ENCODE measurements around the gene ARFGAP3. TPM values are rescaled to one million over a fixed set of nuclear protein-coding genes. Genes with fewer than 3 reads are reported as not detected.
A peak's percentile ranks its signal among the peaks of the same experiment; 100 is the strongest.

Gene ARFGAP3
- polyA plus RNA-seq, 1 of the 3 experiments (the other 2 are of a cell fraction) = 12.6 TPM

- Histone ChIP-seq H3K9me2 (no peaks in the 10 kb centered on the region), H4K20me1 (ENCODE audit: insufficient read depth) (0 out of 2 replicates have a peak, but pooled peaks cover 3% of the 10 kb centered on the region), H2AFZ (ENCODE audit: low read depth) (no peak overlapping the region), H3K36me3 (replicated peaks in 1 of 2; ENCODE audit: control insufficient read depth in 1 of 2, insufficient read depth in 2 of 2, low read length in 1 of 2) (no peaks in the 10 kb centered on the region), H3K27ac (ENCODE audit: low read depth in 2 of 2, low read length in 1 of 2) (no peak overlapping the region), H3K4me2 (no peak overlapping the region), H3K9ac (no peak overlapping the region), H3K4me3 (ENCODE audit: low read depth in 2 of 2, low read length in 1 of 2) (no peak overlapping the region), H3K27me3 (ENCODE audit: insufficient read depth) (no peaks in the 10 kb centered on the region), H3F3A (replicated peaks; ENCODE audit: insufficient read depth) (no peaks in the 10 kb centered on the region), H3K4me1 (ENCODE audit: control insufficient read depth in 1 of 2, insufficient read depth in 2 of 2, low read depth in 1 of 2, low read length in 1 of 2) (peaks cover 0 to 5% of the 10 kb centered on the region in 2 experiments; a peak in 1 of 4 replicates), H3K9me3 (no peaks in the 10 kb centered on the region), H3K79me2 (ENCODE audit: insufficient read depth) (peaks cover 10% of the 10 kb centered on the region; the same call in 1 of the 2 replicates)
- POLR2A ChIA-PET = no interaction called here
- no peak for TF ChIP-seq GABPA (IDR thresholded peaks at IDR 0.05; ENCODE audit: low read depth)
- TF ChIP-seq EP300 (IDR thresholded peaks at IDR 0.05; ENCODE audit: borderline replicate concordance in 1 of 2, low read depth in 1 of 2, low read length in 1 of 2) = no peak
- TF ChIP-seq NFIC (IDR thresholded peaks at IDR 0.05; ENCODE audit: borderline replicate concordance) = no peak
- TF ChIP-seq, protein P1, sequence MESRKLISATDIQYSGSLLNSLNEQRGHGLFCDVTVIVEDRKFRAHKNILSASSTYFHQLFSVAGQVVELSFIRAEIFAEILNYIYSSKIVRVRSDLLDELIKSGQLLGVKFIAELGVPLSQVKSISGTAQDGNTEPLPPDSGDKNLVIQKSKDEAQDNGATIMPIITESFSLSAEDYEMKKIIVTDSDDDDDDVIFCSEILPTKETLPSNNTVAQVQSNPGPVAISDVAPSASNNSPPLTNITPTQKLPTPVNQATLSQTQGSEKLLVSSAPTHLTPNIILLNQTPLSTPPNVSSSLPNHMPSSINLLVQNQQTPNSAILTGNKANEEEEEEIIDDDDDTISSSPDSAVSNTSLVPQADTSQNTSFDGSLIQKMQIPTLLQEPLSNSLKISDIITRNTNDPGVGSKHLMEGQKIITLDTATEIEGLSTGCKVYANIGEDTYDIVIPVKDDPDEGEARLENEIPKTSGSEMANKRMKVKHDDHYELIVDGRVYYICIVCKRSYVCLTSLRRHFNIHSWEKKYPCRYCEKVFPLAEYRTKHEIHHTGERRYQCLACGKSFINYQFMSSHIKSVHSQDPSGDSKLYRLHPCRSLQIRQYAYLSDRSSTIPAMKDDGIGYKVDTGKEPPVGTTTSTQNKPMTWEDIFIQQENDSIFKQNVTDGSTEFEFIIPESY (IDR thresholded peaks at IDR 0.05; ENCODE audit: borderline replicate concordance, low read depth) = no peak
- CTCF ChIA-PET = interaction anchor here (1.2 kb wide), 1 partner anchor 129 kb away, joined by 3 read pairs; no protein-coding TSS in a partner anchor
- DNase-seq = peak; percentile 15
- 67% methylated on average over 3 of the region's 5 CpGs for WGBS (ENCODE audit: low lambda C conversion rate)
Observed at GRCh38 chr22:42905702-42906183, 48.7 kb upstream of the ARFGAP3 start.

DNA sequence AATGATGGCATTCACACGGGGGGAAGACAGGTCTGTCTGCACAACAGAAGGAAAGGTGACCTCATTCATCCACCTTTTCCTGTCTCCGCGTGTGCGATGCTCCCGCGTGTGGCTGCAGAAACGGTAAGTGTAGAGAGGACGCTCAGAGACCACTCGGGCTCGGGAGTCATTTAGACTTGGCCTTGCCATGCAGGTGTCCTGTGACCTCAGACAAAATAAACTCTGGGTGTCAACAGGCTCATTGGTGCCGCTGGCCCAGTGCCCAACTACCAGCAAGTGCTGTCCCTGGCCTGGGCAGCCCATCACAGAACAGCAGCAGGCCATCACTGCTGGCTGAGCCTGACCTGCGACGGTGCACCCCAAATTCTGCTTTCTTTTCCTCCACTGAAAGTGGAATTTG lies 48.1 kb upstream of the ARFGAP3 start:
- no peaks in the 10 kb centered on the region for H3K36me3 ChIP-seq (replicated peaks in 1 of 2; ENCODE audit: control insufficient read depth in 1 of 2, insufficient read depth in 2 of 2, low read length in 1 of 2)
- H3K27me3 ChIP-seq (ENCODE audit: insufficient read depth) = no peaks in the 10 kb centered on the region
- H4K20me1 ChIP-seq (ENCODE audit: insufficient read depth) = 0 out of 2 replicates have a peak, but pooled peaks cover 3% of the 10 kb centered on the region
- no peak for DNase-seq
- POLR2A ChIA-PET = no interaction called here
- H3K9me2 ChIP-seq = no peaks in the 10 kb centered on the region
- H2AFZ ChIP-seq (ENCODE audit: low read depth) = no peak overlapping the region
- peaks cover 10% of the 10 kb centered on the region; the same call in 1 of the 2 replicates for H3K79me2 ChIP-seq (ENCODE audit: insufficient read depth)
- TF ChIP-seq RFX5 (IDR thresholded peaks at IDR 0.05; ENCODE audit: low read length) (no peak), MXI1 (IDR thresholded peaks at IDR 0.05; ENCODE audit: low read depth, low read length) (no peak), IRF3 (IDR thresholded peaks at IDR 0.05; ENCODE audit: low read depth, low read length) (no peak), RXRA (IDR thresholded peaks at IDR 0.05; ENCODE audit: borderline replicate concordance, low read depth) (no peak), YY1 (IDR thresholded peaks at IDR 0.05; ENCODE audit: low read depth) (no peak), TCF12 (IDR thresholded peaks at IDR 0.05) (no peak), ELF1 (IDR thresholded peaks at IDR 0.05) (no peak), TAF1 (IDR thresholded peaks at IDR 0.05; ENCODE audit: borderline replicate concordance, low read depth, low read length) (no peak), GABPA (IDR thresholded peaks at IDR 0.05; ENCODE audit: low read depth) (no peak), NFIC (IDR thresholded peaks at IDR 0.05; ENCODE audit: borderline replicate concordance) (no peak), FOXM1 (IDR thresholded peaks at IDR 0.05; ENCODE audit: low read depth) (no peak), POLR2AphosphoS5 (IDR thresholded peaks at IDR 0.05; ENCODE audit: low read depth, low read length) (no peak)
- TF ChIP-seq, protein P2, sequence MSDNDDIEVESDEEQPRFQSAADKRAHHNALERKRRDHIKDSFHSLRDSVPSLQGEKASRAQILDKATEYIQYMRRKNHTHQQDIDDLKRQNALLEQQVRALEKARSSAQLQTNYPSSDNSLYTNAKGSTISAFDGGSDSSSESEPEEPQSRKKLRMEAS (IDR thresholded peaks at IDR 0.05; ENCODE audit: low read depth) = no peak
- TF ChIP-seq, protein P1 (IDR thresholded peaks at IDR 0.05; ENCODE audit: borderline replicate concordance, low read depth) = no peak
- TF ChIP-seq, protein P3, sequence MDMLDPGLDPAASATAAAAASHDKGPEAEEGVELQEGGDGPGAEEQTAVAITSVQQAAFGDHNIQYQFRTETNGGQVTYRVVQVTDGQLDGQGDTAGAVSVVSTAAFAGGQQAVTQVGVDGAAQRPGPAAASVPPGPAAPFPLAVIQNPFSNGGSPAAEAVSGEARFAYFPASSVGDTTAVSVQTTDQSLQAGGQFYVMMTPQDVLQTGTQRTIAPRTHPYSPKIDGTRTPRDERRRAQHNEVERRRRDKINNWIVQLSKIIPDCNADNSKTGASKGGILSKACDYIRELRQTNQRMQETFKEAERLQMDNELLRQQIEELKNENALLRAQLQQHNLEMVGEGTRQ (IDR thresholded peaks at IDR 0.05; ENCODE audit: borderline replicate concordance, low read depth, low read length) = no peak
- H3K9me3 ChIP-seq = no peaks in the 10 kb centered on the region
- no peak overlapping the region for H3K27ac ChIP-seq (ENCODE audit: low read depth in 2 of 2, low read length in 1 of 2)
- no peak overlapping the region for H3K4me2 ChIP-seq
- CTCF ChIA-PET = interaction anchor here (1.2 kb wide), 1 partner anchor 129 kb away, joined by 3 read pairs; no protein-coding TSS in a partner anchor
- H3F3A ChIP-seq (replicated peaks; ENCODE audit: insufficient read depth) = no peaks in the 10 kb centered on the region
- WGBS (ENCODE audit: low lambda C conversion rate) = 91% methylated on average over 12 of the region's 13 CpGs
- H3K4me1 ChIP-seq (ENCODE audit: control insufficient read depth in 1 of 2, insufficient read depth in 2 of 2, low read depth in 1 of 2, low read length in 1 of 2) = peaks cover 0 to 5% of the 10 kb centered on the region in 2 experiments; a peak in 1 of 4 replicates
- no peak overlapping the region for H3K9ac ChIP-seq
- no peak overlapping the region for H3K4me3 ChIP-seq (ENCODE audit: low read depth in 2 of 2, low read length in 1 of 2)

Measured in SK-N-SH (cell line).